ENCODE results near the gene TPM4. TPM values are rescaled to one million over a fixed set of nuclear protein-coding genes. Genes with fewer than 3 reads are reported as not detected.

Gene TPM4
- total and polyA plus RNA-seq, 2 of the 8 experiments (the other 6 are each of a cell fraction or from before 2014, with no cell fraction given) = 160 to 359 TPM

DNA sequence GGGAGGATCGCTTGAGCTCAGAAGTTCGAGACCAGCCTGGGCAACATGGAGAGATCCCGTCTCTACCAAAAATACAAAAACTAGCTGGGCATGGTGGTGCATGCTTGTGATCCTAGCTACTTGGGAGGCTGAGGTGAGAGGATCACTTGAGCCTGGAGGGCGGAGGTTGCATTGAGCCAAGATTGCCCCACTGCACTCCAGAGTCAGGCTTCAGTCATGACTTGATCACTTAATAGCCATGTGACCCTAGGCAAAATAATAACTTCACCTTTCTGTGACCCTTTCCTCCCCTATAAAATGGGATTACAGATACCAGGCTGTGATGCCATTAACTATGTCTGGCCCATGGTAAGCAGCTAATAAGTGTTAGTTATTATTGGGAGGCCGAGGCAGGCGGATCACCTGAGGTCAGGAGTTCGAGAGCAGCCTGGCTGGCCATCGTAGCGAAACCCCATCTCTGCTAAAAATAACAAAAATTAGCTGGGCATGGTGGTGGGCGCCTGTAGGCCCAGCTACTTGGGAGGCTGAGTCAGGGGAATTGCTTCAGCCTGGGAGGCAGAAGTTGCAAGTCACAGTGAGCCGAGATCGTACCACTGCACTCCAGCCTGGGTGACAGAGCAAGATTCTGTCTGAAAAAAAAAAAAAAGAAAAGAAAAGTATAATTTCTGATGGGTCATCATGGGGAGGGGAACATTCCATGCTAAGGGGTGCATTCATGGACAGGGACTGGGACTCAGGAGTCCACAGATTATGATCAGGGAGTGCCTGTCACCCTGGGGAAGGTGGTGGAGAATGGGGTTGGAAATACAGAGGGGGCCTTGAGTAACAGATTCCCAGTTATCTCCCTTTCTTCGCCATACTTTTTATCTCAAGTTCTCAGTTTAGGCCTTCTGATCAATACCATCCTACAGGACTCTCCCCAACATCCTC is 15.5 kb downstream of the TPM4 start:
- H3K4ac ChIP-seq (replicated peaks; ENCODE audit: insufficient read length, low read depth, low read length) = no peak overlapping the region
- no peak overlapping the region for H3K23ac ChIP-seq (ENCODE audit: insufficient read length)
- no peak overlapping the region for H2BK15ac ChIP-seq (ENCODE audit: low read length)
- peaks cover 2 to 5% of the 10 kb centered on the region in 2 experiments for H4K20me1 ChIP-seq (replicated peaks in 1 of 2; ENCODE audit: control insufficient read depth in 1 of 2, insufficient read depth in 2 of 2, low read length in 2 of 2)
- H3K4me2 ChIP-seq (ENCODE audit: insufficient read depth in 1 of 2, low read depth in 2 of 2, low read length in 2 of 2) = no peak overlapping the region
- no peak overlapping the region for H2BK120ac ChIP-seq (replicated peaks; ENCODE audit: low read depth, low read length)
- no peaks in the 10 kb centered on the region for H3K9me3 ChIP-seq (ENCODE audit: insufficient read depth in 2 of 2, low read depth in 1 of 2, low read length in 1 of 2)
- H3K79me2 ChIP-seq (ENCODE audit: control insufficient read depth in 1 of 2, insufficient read depth in 2 of 2, low read length in 2 of 2) = no peaks in the 10 kb centered on the region
- no peak overlapping the region for H3K56ac ChIP-seq (replicated peaks; ENCODE audit: insufficient read length, low read depth, low read length)
- H3K79me1 ChIP-seq (ENCODE audit: low read depth, low read length) = no peaks in the 10 kb centered on the region
- no peak overlapping the region for H3K27ac ChIP-seq (ENCODE audit: low read depth, low read length)
- no peak overlapping the region for H2AK5ac ChIP-seq (ENCODE audit: low read depth, low read length)
- H3K27me3 ChIP-seq (replicated peaks in 1 of 4; ENCODE audit: control insufficient read depth in 3 of 4, extremely low read depth in 1 of 4, insufficient read depth in 3 of 4, low read length in 3 of 4) = no peaks in the 10 kb centered on the region
- FAIRE-seq = no peak
- no peak overlapping the region for H2BK5ac ChIP-seq (ENCODE audit: low read depth, low read length)
- H2BK20ac ChIP-seq (ENCODE audit: low read length) = no peak overlapping the region
- no peak overlapping the region for H4K91ac ChIP-seq (replicated peaks; ENCODE audit: insufficient read length, low read length)
- no peak overlapping the region for H3K18ac ChIP-seq (ENCODE audit: extremely low read depth, low read length)
- peaks cover 45 to 97% (median 85%) of the 10 kb centered on the region in 4 experiments for H3K36me3 ChIP-seq (ENCODE audit: control insufficient read depth in 2 of 4, insufficient read depth in 4 of 4, low read length in 3 of 4)
- no peak overlapping the region for H3K9ac ChIP-seq (replicated peaks in 1 of 4; ENCODE audit: extremely low read depth in 1 of 4, low read depth in 3 of 4, low read length in 3 of 4)
- H4K8ac ChIP-seq (ENCODE audit: extremely low read depth, insufficient read depth, low read length) = no peak overlapping the region
- POLR2A ChIA-PET (ENCODE audit: partially characterized antibody) = interaction anchor here (22.4 to 37.0 kb wide), 2 partner anchors 7 to 11 kb away, joined by 582 read pairs; partner anchors contain the start of genes RAB8A and TPM4
- no peak overlapping the region for H3K14ac ChIP-seq (ENCODE audit: insufficient read length)
- H2BK12ac ChIP-seq (ENCODE audit: low read depth, low read length) = no peak overlapping the region
- DNase-seq (ENCODE audit: low read depth in 1 of 2, low spot score in 2 of 2) = no peak
- 94% methylated on average over 12 of the region's 13 CpGs; no CpG with 5 or more reads in 1 of the 2 experiments for WGBS, 2 experiments (ENCODE audit: extremely low coverage in 1 of 2, insufficient coverage in 1 of 2, insufficient read length in 1 of 2, insufficient replicate concordance in 2 of 2, low coverage in 1 of 2, low lambda C conversion rate in 2 of 2, missing lambda C conversion rate in 1 of 2)
- H3K4me3 ChIP-seq (ENCODE audit: extremely low read depth in 1 of 4, insufficient read depth in 2 of 4, low read depth in 3 of 4, low read length in 4 of 4) = no peak overlapping the region
- no peak overlapping the region for H2AFZ ChIP-seq (ENCODE audit: low read length)
- no peaks in the 10 kb centered on the region for H3K23me2 ChIP-seq (ENCODE audit: low read depth, low read length)
- CTCF ChIA-PET (ENCODE audit: partially characterized antibody) = interaction anchor here (0.6 to 2.0 kb wide), 3 partner anchors 11 to 485 kb away, joined by 3 to 7 read pairs (median 3); no protein-coding TSS in a partner anchor
- H3K4me1 ChIP-seq (replicated peaks in 1 of 4; ENCODE audit: control insufficient read depth in 3 of 4, insufficient read depth in 4 of 4, low read length in 3 of 4) = no peaks in the 10 kb centered on the region
- H4K5ac ChIP-seq (ENCODE audit: insufficient read length, low read depth, low read length) = no peak overlapping the region
- TF ChIP-seq SIRT6 (IDR thresholded peaks at IDR 0.05; ENCODE audit: low read length) = no peak
- no peak for TF ChIP-seq SRF (IDR thresholded peaks at IDR 0.05; ENCODE audit: low read depth, low read length)
- TF ChIP-seq TBP (IDR thresholded peaks at IDR 0.05; ENCODE audit: low read depth, low read length) = no peak
- no peak for TF ChIP-seq BCL11A (IDR thresholded peaks at IDR 0.05; ENCODE audit: low read depth in 2 of 2, low read length in 2 of 2)
